Endothelial cell of umbilical vein (primary cell): Measurements from ENCODE around the gene EPS8. TPM values are rescaled to one million over a fixed set of nuclear protein-coding genes. Genes with fewer than 3 reads are reported as not detected.

Source experiments
- BruUV-seq: library from RNA; stranded (reverse); fragments of 400-500 nt; replicated peaks from 2 replicates; lab custom pipeline; 2021; lab: Mats Ljungman, UMichigan
- CTCF ChIA-PET: fragments of 300-600, 350-600 bp; sonication (Branson Sonifier 250); formaldehyde crosslinking; loops from one replicate; lab custom pipeline; 2021; ENCODE audit warnings: antibody characterized with exemption, inconsistent platforms; lab: Charles Lee
- POLR2A ChIA-PET: fragments of 300-600, 350-600 bp; sonication (Branson Sonifier 250); formaldehyde crosslinking; loops from one replicate; lab custom pipeline; 2021; ENCODE audit warnings: antibody characterized with exemption, inconsistent platforms; lab: Charles Lee
- DNase-seq: peaks from one replicate; pipeline ENCODE4 v3.0.0-alpha.2; 2011; ENCODE audit warnings: low read depth, low spot score
- FAIRE-seq: peaks from 2 replicates; lab custom pipeline; 2011; peaks lifted over from hg19 to GRCh38; lab: Jason Lieb, UNC
- H2AFZ ChIP-seq: 2 replicates; pipeline ENCODE4 v1.6.0; 2012; ENCODE audit warnings: low read depth, low read length, control low read depth, inconsistent platforms
- H3K27ac ChIP-seq: 2 replicates; pipeline ENCODE4 v1.5.1; 2011; ENCODE audit warnings: low read depth, mild to moderate bottlenecking, control low read depth, low read length, moderate library complexity; ENCODE audit not compliant: insufficient read depth
- H3K27me3 ChIP-seq, 2 experiments: 2 replicates each; pipeline versions ENCODE4 v1.6.0 to v1.6.1; 2011; ENCODE audit warnings: low read length in 2 of 2, mixed read lengths in 1 of 2; ENCODE audit not compliant: control insufficient read depth in 2 of 2, insufficient read depth in 2 of 2
- H3K36me3 ChIP-seq, 2 experiments: 2 replicates in 1 of 2; 3 replicates in 1 of 2; pipeline ENCODE4 v1.5.1; 2011; ENCODE audit warnings: low read length in 2 of 2, mild to moderate bottlenecking in 1 of 2, moderate library complexity in 1 of 2; ENCODE audit not compliant: control insufficient read depth in 2 of 2, insufficient read depth in 2 of 2; ENCODE audit errors: extremely low read depth in 1 of 2
- H3K4me1 ChIP-seq: 3 replicates; pipeline ENCODE4 v1.5.1; 2011; ENCODE audit warnings: mild to moderate bottlenecking, low read length; ENCODE audit not compliant: control insufficient read depth, insufficient read depth; ENCODE audit errors: extremely low read depth
- H3K4me2 ChIP-seq: 2 replicates; pipeline ENCODE4 v1.6.1; 2011; ENCODE audit warnings: low read length, control low read depth, mixed read lengths; ENCODE audit not compliant: insufficient read depth
- H3K4me3 ChIP-seq, 3 experiments: fragments of 200-600 bp in 1 of 3; sonication (generic), shearing (Covaris generic) in 1 of 3; replicated peaks in 1 of 3; 2 replicates each; pipeline ENCODE4 v1.5.1; 2011 to 2016; ENCODE audit warnings: control low read depth in 3 of 3, low read length in 3 of 3, mild to moderate bottlenecking in 2 of 3, inconsistent platforms in 1 of 3, low read depth in 1 of 3, moderate library complexity in 1 of 3; ENCODE audit not compliant: insufficient read depth in 1 of 3
- H3K79me2 ChIP-seq: 2 replicates; pipeline ENCODE4 v1.6.0; 2012; ENCODE audit warnings: low read length, inconsistent platforms; ENCODE audit not compliant: control insufficient read depth, insufficient read depth
- H3K9ac ChIP-seq: replicated peaks from 2 replicates; pipeline ENCODE3; 2011; ENCODE audit warnings: low read length, control low read depth; ENCODE audit not compliant: insufficient read depth; ENCODE audit errors: extremely low read depth
- H3K9me1 ChIP-seq: replicated peaks from 3 replicates; pipeline ENCODE4 v1.6.0; 2011; ENCODE audit warnings: mild to moderate bottlenecking, low read length; ENCODE audit not compliant: control insufficient read depth, insufficient read depth; ENCODE audit errors: extremely low read depth
- H3K9me3 ChIP-seq: replicated peaks from 2 replicates; pipeline ENCODE4 v1.5.1; 2012; ENCODE audit warnings: low read length, inconsistent platforms; ENCODE audit not compliant: control insufficient read depth, insufficient read depth
- H4K20me1 ChIP-seq: replicated peaks from 2 replicates; pipeline ENCODE3; 2011; ENCODE audit warnings: mild to moderate bottlenecking, low read length; ENCODE audit not compliant: control insufficient read depth, insufficient read depth; ENCODE audit errors: extremely low read depth
- EZH2 ChIP-seq: IDR thresholded peaks from 2 replicates; pipeline ENCODE4 v1.6.1; 2012; ENCODE audit warnings: borderline replicate concordance, low read depth, mild to moderate bottlenecking, moderate library complexity, low read length, inconsistent platforms; ENCODE audit not compliant: severe bottlenecking
- FOS ChIP-seq: IDR thresholded peaks from 2 replicates; pipeline ENCODE4 v1.6.1; 2011; ENCODE audit warnings: mild to moderate bottlenecking, low read length, moderate library complexity, borderline replicate concordance; ENCODE audit not compliant: insufficient read depth
- GATA2 ChIP-seq: IDR thresholded peaks from 2 replicates; pipeline ENCODE4 v1.7.0; 2011; ENCODE audit warnings: low read depth, mild to moderate bottlenecking, moderate library complexity, mixed read lengths, low read length; ENCODE audit not compliant: insufficient read length, insufficient read depth
- JUN ChIP-seq: IDR thresholded peaks from 2 replicates; pipeline ENCODE4 v1.6.1; 2011; ENCODE audit warnings: borderline replicate concordance, low read depth; ENCODE audit not compliant: insufficient read length, insufficient read depth
- MYC ChIP-seq: IDR thresholded peaks from one replicate; pipeline ENCODE4 v1.6.1; 2011; ENCODE audit warnings: mild to moderate bottlenecking, low read depth, low read length
- POLR2A ChIP-seq: IDR thresholded peaks from 2 replicates; pipeline ENCODE4 v1.6.1; 2012; ENCODE audit warnings: low read depth, mild to moderate bottlenecking, control low read depth, low read length
- POLR2AphosphoS5 ChIP-seq: IDR thresholded peaks from 2 replicates; pipeline ENCODE4 v1.6.1; 2012; ENCODE audit warnings: low read depth, mild to moderate bottlenecking, control low read depth, low read length, moderate library complexity; ENCODE audit not compliant: insufficient read depth
- dilution Hi-C: fragments of 300-500 bp; cut with MboI; formaldehyde crosslinking; loops from one replicate; pipeline ENCODE4 v1.15.0; 2019; ENCODE audit warnings: low sequenced_read_pairs; ENCODE audit not compliant: extremely low pct_ligation_motif_present
- intact Hi-C: fragments of 100-400 bp; cut with micrococcal nuclease; formaldehyde crosslinking; loops from one replicate; pipeline ENCODE4 v1.10.0; 2022
- polyA plus RNA-seq, 4 experiments: library from polyadenylated mRNA; depleted of rRNA in 3 of 4; stranded (reverse) in 3 of 4; unstranded in 1 of 4; fragments of >200 nt; gene quantifications; 2 replicates each; pipeline versions ENCODE4 v1.2.1 to v1.2.3, GENCODE V29; 2011 to 2012; ENCODE audit warnings: missing spikeins in 1 of 4
- total RNA-seq: library from RNA; stranded (reverse); gene quantifications from 2 replicates; pipeline ENCODE4 v1.2.3, GENCODE V29; 2021
- TF ChIP-seq, protein P1 (sequence below): IDR thresholded peaks from 2 replicates; pipeline ENCODE4 v1.6.1; 2011; ENCODE audit not compliant: insufficient read depth, insufficient read length
- TF ChIP-seq, protein P2 (sequence below), 2 donors: IDR thresholded peaks; 1 replicate in 1 of 2; 2 replicates in 1 of 2; pipeline ENCODE4 v1.5.1; 2011; ENCODE audit warnings: low read length in 2 of 2, mild to moderate bottlenecking in 2 of 2, moderate library complexity in 2 of 2, control low read depth in 1 of 2, inconsistent platforms in 1 of 2, low read depth in 1 of 2; ENCODE audit not compliant: insufficient read depth in 1 of 2; ENCODE audit errors: extremely low read depth in 1 of 2

EPS8 gene
- total and polyA plus RNA-seq, 2 donors (not counting 3 experiments of a cell fraction or from before 2014, with no cell fraction given): 8.4 to 11.9 TPM

DNA sequence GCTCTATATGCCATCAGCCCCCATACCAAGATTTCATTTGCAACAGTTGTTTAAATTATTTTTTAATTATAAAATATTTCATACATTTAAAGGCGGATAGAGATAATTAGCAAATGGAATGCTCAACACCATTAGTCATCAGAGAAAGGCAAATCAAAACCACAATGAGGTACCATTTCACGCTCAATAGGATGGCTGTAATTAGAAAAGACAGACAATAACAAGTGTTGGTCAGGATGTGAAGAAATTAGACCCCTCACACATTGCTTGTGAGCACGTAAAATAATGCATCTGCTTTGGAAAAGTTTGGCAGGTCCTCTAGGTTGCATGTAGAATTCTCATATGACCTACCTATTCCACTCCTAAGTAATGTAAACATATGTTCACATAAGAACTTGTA is 35.3 kb upstream of the EPS8 start:
- FAIRE-seq (no peak), DNase-seq (no peak)
- CTCF ChIA-PET: no interaction called here
- Histone ChIP-seq H3K36me3 (no peaks in the 10 kb centered on the region), H2AFZ (no peak overlapping the region), H3K9ac (no peak overlapping the region), H4K20me1 (no peaks in the 10 kb centered on the region), H3K9me1 (no peaks in the 10 kb centered on the region), H3K4me3 (no peak overlapping the region), H3K27me3 (no peaks in the 10 kb centered on the region), H3K4me2 (no peak overlapping the region), H3K27ac (no peak overlapping the region), H3K4me1 (no peaks in the 10 kb centered on the region), H3K79me2 (no peaks in the 10 kb centered on the region), H3K9me3 (no peaks in the 10 kb centered on the region)
- TF ChIP-seq, protein P1, sequence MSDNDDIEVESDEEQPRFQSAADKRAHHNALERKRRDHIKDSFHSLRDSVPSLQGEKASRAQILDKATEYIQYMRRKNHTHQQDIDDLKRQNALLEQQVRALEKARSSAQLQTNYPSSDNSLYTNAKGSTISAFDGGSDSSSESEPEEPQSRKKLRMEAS: no peak
- TF ChIP-seq EZH2 (no peak), FOS (no peak), GATA2 (no peak), POLR2A (no peak), JUN (no peak), POLR2AphosphoS5 (no peak), MYC (no peak)
- TF ChIP-seq, protein P2, sequence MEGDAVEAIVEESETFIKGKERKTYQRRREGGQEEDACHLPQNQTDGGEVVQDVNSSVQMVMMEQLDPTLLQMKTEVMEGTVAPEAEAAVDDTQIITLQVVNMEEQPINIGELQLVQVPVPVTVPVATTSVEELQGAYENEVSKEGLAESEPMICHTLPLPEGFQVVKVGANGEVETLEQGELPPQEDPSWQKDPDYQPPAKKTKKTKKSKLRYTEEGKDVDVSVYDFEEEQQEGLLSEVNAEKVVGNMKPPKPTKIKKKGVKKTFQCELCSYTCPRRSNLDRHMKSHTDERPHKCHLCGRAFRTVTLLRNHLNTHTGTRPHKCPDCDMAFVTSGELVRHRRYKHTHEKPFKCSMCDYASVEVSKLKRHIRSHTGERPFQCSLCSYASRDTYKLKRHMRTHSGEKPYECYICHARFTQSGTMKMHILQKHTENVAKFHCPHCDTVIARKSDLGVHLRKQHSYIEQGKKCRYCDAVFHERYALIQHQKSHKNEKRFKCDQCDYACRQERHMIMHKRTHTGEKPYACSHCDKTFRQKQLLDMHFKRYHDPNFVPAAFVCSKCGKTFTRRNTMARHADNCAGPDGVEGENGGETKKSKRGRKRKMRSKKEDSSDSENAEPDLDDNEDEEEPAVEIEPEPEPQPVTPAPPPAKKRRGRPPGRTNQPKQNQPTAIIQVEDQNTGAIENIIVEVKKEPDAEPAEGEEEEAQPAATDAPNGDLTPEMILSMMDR (IDR thresholded peaks at IDR 0.05; ENCODE audit: extremely low read depth in 1 of 2, insufficient read depth in 1 of 2, low read depth in 1 of 2, low read length in 2 of 2): no peak
- BruUV-seq: no TSS peak
- POLR2A ChIA-PET: no interaction called here
- intact Hi-C loops (no loop called here), dilution Hi-C loops (no loop called here)
